SK-N-SH (cell line): ENCODE data around the gene NUDCD3. TPM values are rescaled to one million over a fixed set of nuclear protein-coding genes. Genes with fewer than 3 reads are reported as not detected.

Source experiments
- CTCF ChIA-PET: fragments of 300-600, 350-600 bp; formaldehyde crosslinking; extraction: SDS; loops from one replicate; lab custom pipeline; 2021; lab: Yijun Ruan, JAX
- POLR2A ChIA-PET: fragments of 350-600 bp; sonication (Branson Sonifier 250); formaldehyde crosslinking; extraction: SDS; loops from one replicate; lab custom pipeline; 2020; ENCODE audit warnings: antibody characterized with exemption, inconsistent platforms; lab: Yijun Ruan, JAX
- DNase-seq: peaks from one replicate; pipeline ENCODE4 v3.0.0; 2012
- H2AFZ ChIP-seq: fragments of 200-600 bp; sonication (generic); 2 replicates; pipeline ENCODE4 v1.8.1; 2016; ENCODE audit warnings: antibody characterized with exemption, mild to moderate bottlenecking, low read depth
- H3F3A ChIP-seq: fragments of 200-600 bp; sonication (generic); replicated peaks from 2 replicates; pipeline ENCODE3; 2016; ENCODE audit warnings: antibody characterized with exemption, mild to moderate bottlenecking; ENCODE audit not compliant: insufficient read depth
- H3K27ac ChIP-seq, 2 experiments: fragments of 200-500 bp in 1 of 2; fragments of 200-600 bp in 1 of 2; sonication (Bioruptor generic) in 1 of 2; sonication (generic), shearing (Covaris generic) in 1 of 2; 2 replicates each; pipeline versions ENCODE4 v1.5.1 to v1.6.1; 2014 to 2016; ENCODE audit warnings: low read depth in 2 of 2, inconsistent platforms in 1 of 2, low read length in 1 of 2, mild to moderate bottlenecking in 1 of 2, mixed read lengths in 1 of 2
- H3K27me3 ChIP-seq: fragments of 200-600 bp; sonication (generic), shearing (Covaris generic); 2 replicates; pipeline ENCODE4 v1.6.1; 2016; ENCODE audit warnings: mixed run types; ENCODE audit not compliant: insufficient read depth
- H3K36me3 ChIP-seq, 2 experiments: fragments of 200-500 bp in 1 of 2; fragments of 200-600 bp in 1 of 2; sonication (Bioruptor generic) in 1 of 2; sonication (generic) in 1 of 2; replicated peaks in 1 of 2; 2 replicates each; pipeline versions ENCODE3 to v1.5.1; 2014 to 2016; ENCODE audit warnings: low read length in 1 of 2, mild to moderate bottlenecking in 1 of 2; ENCODE audit not compliant: insufficient read depth in 2 of 2, control insufficient read depth in 1 of 2
- H3K4me1 ChIP-seq, 2 experiments: fragments of 200-500 bp in 1 of 2; fragments of 200-600 bp in 1 of 2; sonication (Bioruptor generic) in 1 of 2; sonication (generic), shearing (Covaris generic) in 1 of 2; 2 replicates each; pipeline versions ENCODE4 v1.5.1 to v1.6.1; 2014 to 2016; ENCODE audit warnings: low read depth in 1 of 2, low read length in 1 of 2, mixed run types in 1 of 2; ENCODE audit not compliant: insufficient read depth in 2 of 2, control insufficient read depth in 1 of 2
- H3K4me2 ChIP-seq: fragments of 200-600 bp; sonication (generic), shearing (Covaris generic); 2 replicates; pipeline ENCODE4 v1.6.1; 2017; ENCODE audit warnings: mixed run types
- H3K4me3 ChIP-seq, 2 experiments: fragments of 200-500 bp in 1 of 2; fragments of 200-600 bp in 1 of 2; sonication (Bioruptor generic) in 1 of 2; sonication (generic), shearing (Covaris generic) in 1 of 2; 2 replicates each; pipeline versions ENCODE4 v1.5.1 to v1.8.1; 2014 to 2016; ENCODE audit warnings: low read depth in 2 of 2, inconsistent platforms in 1 of 2, low read length in 1 of 2, mild to moderate bottlenecking in 1 of 2, mixed read lengths in 1 of 2, moderate library complexity in 1 of 2
- H3K79me2 ChIP-seq: fragments of 200-600 bp; sonication (generic); 2 replicates; pipeline ENCODE4 v1.8.1; 2017; ENCODE audit warnings: mild to moderate bottlenecking; ENCODE audit not compliant: insufficient read depth
- H3K9ac ChIP-seq: fragments of 200-600 bp; sonication (generic); 2 replicates; pipeline ENCODE4 v1.6.1; 2017; ENCODE audit warnings: mixed run types
- H3K9me2 ChIP-seq: fragments of 200-600 bp; sonication (generic); 2 replicates; pipeline ENCODE4 v1.6.1; 2017; ENCODE audit warnings: mixed run types
- H3K9me3 ChIP-seq: fragments of 200-600 bp; sonication (generic); 2 replicates; pipeline ENCODE4 v1.6.1; 2017; ENCODE audit warnings: mixed run types, mild to moderate bottlenecking, moderate library complexity
- H4K20me1 ChIP-seq: fragments of 200-600 bp; sonication (generic); 2 replicates; pipeline ENCODE4 v1.6.1; 2017; ENCODE audit warnings: mild to moderate bottlenecking, mixed run types; ENCODE audit not compliant: insufficient read depth
- CHD2 ChIP-seq: fragments of 150-350 bp; IDR thresholded peaks from 2 replicates; pipeline ENCODE4 v1.6.1; 2018; ENCODE audit warnings: low read length; ENCODE audit not compliant: partially characterized antibody
- EP300 ChIP-seq, 2 experiments: IDR thresholded peaks; 2 replicates each; pipeline versions ENCODE4 v1.4.0 to v1.6.1; 2012; ENCODE audit warnings: borderline replicate concordance in 1 of 2, low read depth in 1 of 2, low read length in 1 of 2
- FOSL2 ChIP-seq: IDR thresholded peaks from 2 replicates; pipeline ENCODE4 v1.4.0; 2012; ENCODE audit warnings: low read depth, mild to moderate bottlenecking, moderate library complexity, borderline replicate concordance
- FOXM1 ChIP-seq: IDR thresholded peaks from 2 replicates; pipeline ENCODE4 v1.4.0; 2012; ENCODE audit warnings: low read depth, mild to moderate bottlenecking
- GATA2 ChIP-seq: sonication (generic); formaldehyde crosslinking; IDR thresholded peaks from 2 replicates; pipeline ENCODE4 v1.5.0; 2020; ENCODE audit warnings: mild to moderate bottlenecking, missing genetic modification reagents
- MEF2A ChIP-seq: IDR thresholded peaks from 2 replicates; pipeline ENCODE4 v1.4.0; 2012; ENCODE audit warnings: low read depth, borderline replicate concordance
- MXI1 ChIP-seq: IDR thresholded peaks from 2 replicates; pipeline ENCODE4 v1.6.1; 2012; ENCODE audit warnings: mild to moderate bottlenecking, low read depth, low read length, improper control_type of control experiment
- NFIC ChIP-seq: IDR thresholded peaks from 2 replicates; pipeline ENCODE4 v1.4.0; 2012; ENCODE audit warnings: borderline replicate concordance
- RAD21 ChIP-seq: IDR thresholded peaks from 2 replicates; pipeline ENCODE4 v1.6.1; 2012; ENCODE audit warnings: mild to moderate bottlenecking, low read length
- RCOR1 ChIP-seq: fragments of 150-350 bp; IDR thresholded peaks from 2 replicates; pipeline ENCODE4 v1.6.1; 2017; ENCODE audit warnings: antibody characterized with exemption, low read length
- SIN3A ChIP-seq: IDR thresholded peaks from 2 replicates; pipeline ENCODE4 v1.6.1; 2012; ENCODE audit warnings: low read depth, mild to moderate bottlenecking, low read length, moderate library complexity, borderline replicate concordance
- SMC3 ChIP-seq: IDR thresholded peaks from 2 replicates; pipeline ENCODE4 v1.6.1; 2012; ENCODE audit warnings: low read depth, low read length, improper control_type of control experiment
- TCF12 ChIP-seq: IDR thresholded peaks from 2 replicates; pipeline ENCODE4 v1.4.0; 2012
- TEAD4 ChIP-seq: IDR thresholded peaks from 2 replicates; pipeline ENCODE4 v1.4.0; 2012; ENCODE audit warnings: mild to moderate bottlenecking, borderline replicate concordance; ENCODE audit not compliant: insufficient read depth
- WGBS: methylation state at CpG from one replicate; pipeline ENCODE4 v1.1.6; 2017; ENCODE audit warnings: low lambda C conversion rate; 5-methylcytosine and 5-hydroxymethylcytosine counted together
- polyA plus RNA-seq, 3 experiments: library from polyadenylated mRNA; depleted of rRNA; stranded (reverse); fragments of >200 nt; gene quantifications; 2 replicates each; pipeline ENCODE4 v1.2.3, GENCODE V29; 2012
- TF ChIP-seq, protein P1 (sequence below): IDR thresholded peaks from 2 replicates; pipeline ENCODE4 v1.4.0; 2012; ENCODE audit warnings: low read depth
- TF ChIP-seq, protein P2 (sequence below): IDR thresholded peaks from 2 replicates; pipeline ENCODE4 v1.4.0; 2012; ENCODE audit warnings: low read depth, borderline replicate concordance
- TF ChIP-seq, protein P3 (sequence below): fragments of 150-350 bp; IDR thresholded peaks from 2 replicates; pipeline ENCODE4 v1.6.1; 2017; ENCODE audit warnings: antibody characterized with exemption, low read length, low read depth, borderline replicate concordance

Gene NUDCD3
- polyA plus RNA-seq, 1 of the 3 experiments (the other 2 are of a cell fraction), result 66.0 TPM

DNA sequence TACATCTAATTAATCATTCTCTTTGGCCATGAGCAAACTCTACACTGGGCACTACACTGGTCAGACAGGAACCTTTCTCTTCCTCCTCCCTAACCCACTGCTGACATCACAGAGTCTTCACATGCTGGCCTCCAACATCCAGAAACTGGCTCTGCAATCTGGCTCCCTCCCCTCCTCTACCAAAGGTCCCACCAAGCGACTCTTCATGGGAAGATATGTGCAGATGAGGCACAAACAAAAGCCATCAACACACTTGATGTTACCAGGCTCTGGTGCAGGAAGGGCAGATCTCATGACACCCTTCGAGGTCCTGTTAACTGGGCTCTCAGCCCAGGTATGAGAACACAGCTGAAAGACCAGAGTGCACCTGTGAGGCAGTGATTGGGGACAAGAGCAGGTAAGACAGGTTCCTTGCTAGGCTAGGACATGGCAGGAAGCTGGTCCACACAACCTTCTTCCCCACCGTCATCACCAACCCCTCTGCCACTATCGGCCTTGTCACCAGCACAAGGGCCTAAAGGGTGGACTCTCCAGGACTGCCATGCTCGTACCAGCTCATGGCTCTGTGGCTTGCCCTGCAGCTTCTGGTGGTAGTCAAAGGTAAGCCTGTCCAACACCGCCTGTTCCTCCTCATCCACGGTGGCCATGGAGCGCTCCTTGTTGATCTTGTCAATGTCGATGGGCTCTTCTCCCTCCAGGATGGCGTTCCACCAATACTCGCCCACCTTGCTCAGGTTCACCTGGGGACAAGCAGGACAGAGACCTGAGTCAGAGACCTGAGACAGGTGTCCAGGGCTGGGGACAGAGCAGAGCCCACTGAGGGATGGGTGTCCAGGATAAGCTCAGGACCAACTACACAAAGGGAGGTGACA lies 98.5 kb downstream of the NUDCD3 start:
- Histone ChIP-seq H3K9ac (no peak overlapping the region), H3K79me2 (no peaks in the 10 kb centered on the region), H3K9me3 (no peaks in the 10 kb centered on the region), H3K27me3 (no peaks in the 10 kb centered on the region), H3F3A (no peaks in the 10 kb centered on the region), H3K36me3 (peaks cover 13 to 79% of the 10 kb centered on the region in 2 experiments), H3K9me2 (no peaks in the 10 kb centered on the region), H3K4me1 (peaks cover 0 to 4% of the 10 kb centered on the region in 2 experiments; a peak in 1 of 4 replicates), H2AFZ (no peak overlapping the region), H3K27ac (no peak overlapping the region), H3K4me2 (no peak overlapping the region), H4K20me1 (no peaks in the 10 kb centered on the region), H3K4me3 (no peak overlapping the region)
- DNase-seq, result no peak
- TF ChIP-seq TEAD4, result no peak
- TF ChIP-seq, protein P1, sequence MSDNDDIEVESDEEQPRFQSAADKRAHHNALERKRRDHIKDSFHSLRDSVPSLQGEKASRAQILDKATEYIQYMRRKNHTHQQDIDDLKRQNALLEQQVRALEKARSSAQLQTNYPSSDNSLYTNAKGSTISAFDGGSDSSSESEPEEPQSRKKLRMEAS, result no peak
- TF ChIP-seq, protein P2, sequence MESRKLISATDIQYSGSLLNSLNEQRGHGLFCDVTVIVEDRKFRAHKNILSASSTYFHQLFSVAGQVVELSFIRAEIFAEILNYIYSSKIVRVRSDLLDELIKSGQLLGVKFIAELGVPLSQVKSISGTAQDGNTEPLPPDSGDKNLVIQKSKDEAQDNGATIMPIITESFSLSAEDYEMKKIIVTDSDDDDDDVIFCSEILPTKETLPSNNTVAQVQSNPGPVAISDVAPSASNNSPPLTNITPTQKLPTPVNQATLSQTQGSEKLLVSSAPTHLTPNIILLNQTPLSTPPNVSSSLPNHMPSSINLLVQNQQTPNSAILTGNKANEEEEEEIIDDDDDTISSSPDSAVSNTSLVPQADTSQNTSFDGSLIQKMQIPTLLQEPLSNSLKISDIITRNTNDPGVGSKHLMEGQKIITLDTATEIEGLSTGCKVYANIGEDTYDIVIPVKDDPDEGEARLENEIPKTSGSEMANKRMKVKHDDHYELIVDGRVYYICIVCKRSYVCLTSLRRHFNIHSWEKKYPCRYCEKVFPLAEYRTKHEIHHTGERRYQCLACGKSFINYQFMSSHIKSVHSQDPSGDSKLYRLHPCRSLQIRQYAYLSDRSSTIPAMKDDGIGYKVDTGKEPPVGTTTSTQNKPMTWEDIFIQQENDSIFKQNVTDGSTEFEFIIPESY, result no peak
- POLR2A ChIA-PET, result no interaction called here
- CTCF ChIA-PET, result interaction anchor here (1.2 to 1.4 kb wide), 4 partner anchors 8 to 151 kb away, joined by 3 to 5 read pairs (median 4); no protein-coding TSS in a partner anchor
- WGBS, result 98% methylated on average over 10 of the region's 11 CpGs

DNA sequence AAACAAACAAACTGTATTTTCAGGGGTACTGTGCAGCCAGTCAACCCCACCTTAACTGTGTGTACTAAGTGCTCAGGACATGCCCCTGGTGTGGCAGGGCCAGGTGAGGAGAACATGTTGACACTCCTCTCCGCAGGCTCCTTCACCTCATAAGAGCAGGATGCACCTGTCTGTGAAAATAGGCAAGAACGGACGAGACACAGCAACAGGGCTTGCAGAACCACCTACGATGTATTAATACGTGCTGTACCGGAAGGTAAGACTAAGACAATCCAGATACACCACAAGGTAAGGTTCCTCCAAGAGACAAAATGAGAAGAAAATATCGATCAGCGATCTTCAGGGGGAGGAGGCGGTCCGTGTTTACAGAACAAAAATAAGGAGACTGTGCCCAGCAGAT lies 99.3 kb downstream of the NUDCD3 start:
- Histone ChIP-seq H3K4me1 (peaks cover 0 to 3% of the 10 kb centered on the region in 2 experiments; a peak in 1 of 4 replicates), H3K27ac (no peak overlapping the region), H3K9me2 (no peaks in the 10 kb centered on the region), H3K4me3 (no peak overlapping the region), H2AFZ (no peak overlapping the region), H3K36me3 (peaks cover 13 to 81% of the 10 kb centered on the region in 2 experiments), H3K79me2 (no peaks in the 10 kb centered on the region), H3K9ac (no peak overlapping the region), H3K27me3 (no peaks in the 10 kb centered on the region), H3F3A (no peaks in the 10 kb centered on the region), H3K4me2 (no peak overlapping the region), H4K20me1 (no peaks in the 10 kb centered on the region), H3K9me3 (no peaks in the 10 kb centered on the region)
- no peak for TF ChIP-seq FOSL2
- no peak for TF ChIP-seq TEAD4
- TF ChIP-seq, protein P1, result no peak
- CTCF ChIA-PET, result interaction anchor here (1.2 kb wide), 1 partner anchor 9 kb away, joined by 3 read pairs; no protein-coding TSS in a partner anchor
- WGBS, result 94% methylated on average over 10 of the region's 10 CpGs
- POLR2A ChIA-PET, result no interaction called here
- DNase-seq, result no peak

DNA sequence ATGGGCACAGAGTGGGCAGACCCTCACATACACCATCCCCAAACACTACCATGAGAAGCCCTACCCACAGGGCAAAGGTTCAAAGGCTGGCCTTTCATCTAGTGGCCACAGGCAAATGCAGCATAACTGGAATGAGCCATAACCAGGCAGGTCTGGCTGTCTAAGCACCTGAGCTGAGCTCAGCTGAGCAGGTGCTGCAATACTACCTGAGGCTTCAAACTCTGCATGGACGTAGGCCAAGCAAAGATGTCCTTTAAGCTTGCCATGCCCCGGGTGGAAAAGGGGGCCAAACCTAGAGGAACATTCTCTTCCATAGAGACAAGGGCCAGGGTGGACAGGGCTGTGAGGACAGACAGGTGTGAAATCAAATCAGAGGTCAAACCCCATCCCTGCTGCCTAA lies 99.8 kb downstream of the NUDCD3 start:
- TF ChIP-seq MXI1 (no peak), RAD21 (no peak), SIN3A (no peak), FOXM1 (no peak), MEF2A (no peak), GATA2 (no peak), RCOR1 (no peak), TCF12 (no peak), NFIC (no peak), SMC3 (no peak), EP300 (IDR thresholded peaks at IDR 0.05; ENCODE audit: borderline replicate concordance in 1 of 2, low read depth in 1 of 2, low read length in 1 of 2) (no peak), CHD2 (no peak), TEAD4 (no peak)
- TF ChIP-seq, protein P1, result no peak
- TF ChIP-seq, protein P3, sequence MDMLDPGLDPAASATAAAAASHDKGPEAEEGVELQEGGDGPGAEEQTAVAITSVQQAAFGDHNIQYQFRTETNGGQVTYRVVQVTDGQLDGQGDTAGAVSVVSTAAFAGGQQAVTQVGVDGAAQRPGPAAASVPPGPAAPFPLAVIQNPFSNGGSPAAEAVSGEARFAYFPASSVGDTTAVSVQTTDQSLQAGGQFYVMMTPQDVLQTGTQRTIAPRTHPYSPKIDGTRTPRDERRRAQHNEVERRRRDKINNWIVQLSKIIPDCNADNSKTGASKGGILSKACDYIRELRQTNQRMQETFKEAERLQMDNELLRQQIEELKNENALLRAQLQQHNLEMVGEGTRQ, result no peak
- ChIA-PET POLR2A (no interaction called here), CTCF (interaction anchor here (1.2 kb wide), 1 partner anchor 9 kb away, joined by 3 read pairs; no protein-coding TSS in a partner anchor)
- Histone ChIP-seq H3K4me1 (peaks cover 0 to 3% of the 10 kb centered on the region in 2 experiments; a peak in 1 of 4 replicates), H3K36me3 (peaks cover 13 to 85% of the 10 kb centered on the region in 2 experiments), H3K9me3 (no peaks in the 10 kb centered on the region), H3K9me2 (no peaks in the 10 kb centered on the region), H4K20me1 (no peaks in the 10 kb centered on the region), H3K27me3 (no peaks in the 10 kb centered on the region), H3K4me3 (no peak overlapping the region), H3K4me2 (no peak overlapping the region), H3F3A (no peaks in the 10 kb centered on the region), H3K79me2 (no peaks in the 10 kb centered on the region), H3K27ac (no peak overlapping the region), H2AFZ (no peak overlapping the region), H3K9ac (no peak overlapping the region)
- no peak for DNase-seq
- 94% methylated on average over 2 of the region's 2 CpGs for WGBS
